HG03558 (cell line): ENCODE results near the gene MEX3C.

ENCODE experiments used
- ATAC-seq: cut with Tn5 transposase; IDR thresholded peaks from one replicate; pipeline ENCODE4 v1.9.1; 2021; ENCODE audit warnings: moderate number of reproducible peaks; ENCODE audit not compliant: unreplicated experiment; ENCODE audit errors: extremely low read depth

MEX3C gene

GRCh38 chr18:51125976-51126375, 71.5 kb downstream of the MEX3C start:
- ATAC-seq: no peak
